GM19023 (cell line): ENCODE results near the gene PEAK1.
"Not testable (repeated sequence)": the region's sequence is repeated elsewhere in the genome, so short reads cannot be mapped to it uniquely, and the experiment has no call there.

Experiments
- ATAC-seq: cut with Tn5 transposase; IDR thresholded peaks from one replicate; pipeline ENCODE4 v1.9.1; 2021; ENCODE audit warnings: mild to moderate bottlenecking, moderate library complexity; ENCODE audit not compliant: unreplicated experiment

The PEAK1 gene

GRCh38 chr15:77183066-77183465 is 236.8 kb downstream of the PEAK1 start:
- ATAC-seq: no peak

GRCh38 chr15:77181305-77182074 is 238.4 kb downstream of the PEAK1 start:
- ATAC-seq: peak; percentile 48

- no peak for ATAC-seq
These were observed 239.1 kb downstream of the PEAK1 start for GRCh38 chr15:77180757-77181156.

GRCh38 chr15:77180270-77180669 is 239.6 kb downstream of the PEAK1 start:
- ATAC-seq: no peak

GRCh38 chr15:77179541-77179998 is 240.3 kb downstream of the PEAK1 start:
- ATAC-seq: peak; percentile 57

GRCh38 chr15:77178411-77178810 is 241.5 kb downstream of the PEAK1 start:
- no peak for ATAC-seq

GRCh38 chr15:77176148-77176547 is 243.8 kb downstream of the PEAK1 start:
- ATAC-seq: not testable (repeated sequence)

GRCh38 chr15:77173487-77173886 is 246.4 kb downstream of the PEAK1 start:
- ATAC-seq: no peak

GRCh38 chr15:77171221-77171967 is 248.5 kb downstream of the PEAK1 start:
- no peak for ATAC-seq

GRCh38 chr15:77168616-77169015 is 251.3 kb downstream of the PEAK1 start:
- ATAC-seq: no peak

- ATAC-seq: no peak
These were observed 251.8 kb downstream of the PEAK1 start for GRCh38 chr15:77168141-77168540.

GRCh38 chr15:77167406-77167805 is 252.5 kb downstream of the PEAK1 start:
- ATAC-seq: no peak

GRCh38 chr15:77163781-77164384 is 256.0 kb downstream of the PEAK1 start:
- ATAC-seq: no peak

- no peak for ATAC-seq
These were observed 256.9 kb downstream of the PEAK1 start for GRCh38 chr15:77162872-77163633.

- ATAC-seq: no peak
These were observed 259.1 kb downstream of the PEAK1 start for GRCh38 chr15:77160562-77161478.

GRCh38 chr15:77156000-77156399 is 263.9 kb downstream of the PEAK1 start:
- not testable (repeated sequence) for ATAC-seq

- ATAC-seq: no peak
These were observed 271.7 kb downstream of the PEAK1 start for GRCh38 chr15:77148191-77148590.

- ATAC-seq: no peak
These were observed 274.5 kb downstream of the PEAK1 start for GRCh38 chr15:77145370-77145769.

- no peak for ATAC-seq
These were observed 275.3 kb downstream of the PEAK1 start for GRCh38 chr15:77144492-77145070.

GRCh38 chr15:77144026-77144425 is 275.9 kb downstream of the PEAK1 start:
- no peak for ATAC-seq
